Sciatic nerve (tissue), 2 donors: ENCODE data around the gene ABT1. TPM values are rescaled to one million over a fixed set of nuclear protein-coding genes. Genes with fewer than 3 reads are reported as not detected.

Experiments
- ATAC-seq: fragments of 200-7000 bp; cut with Tn5 transposase; one replicate; pipeline ENCODE4 v1.9.1; 2020; ENCODE audit warnings: mild to moderate bottlenecking, moderate library complexity
- DNase-seq: peaks from one replicate; pipeline ENCODE4 v3.0.0-alpha.2; 2020; ENCODE audit warnings: low spot score
- intact Hi-C: fragments of 100-400 bp; cut with DNase I; formaldehyde crosslinking; loops from one replicate; pipeline ENCODE4 v1.14.2; 2022
- total RNA-seq: library from RNA; stranded (reverse); fragmentation: NEBNext Ultra II Directional; extraction: Animal tissue kit (Norgen Biotek cat#: 25700); gene quantifications from one replicate; pipeline ENCODE4 v1.2.1, GENCODE V29; 2021
- donor health status: DM: no; HTN: no; CAD: no.
- donor health status: DM: no; HTN: no; CAD: no.

ABT1 gene
- total RNA-seq, 1 donor from 2014 or later, result 10.3 TPM

DNA sequence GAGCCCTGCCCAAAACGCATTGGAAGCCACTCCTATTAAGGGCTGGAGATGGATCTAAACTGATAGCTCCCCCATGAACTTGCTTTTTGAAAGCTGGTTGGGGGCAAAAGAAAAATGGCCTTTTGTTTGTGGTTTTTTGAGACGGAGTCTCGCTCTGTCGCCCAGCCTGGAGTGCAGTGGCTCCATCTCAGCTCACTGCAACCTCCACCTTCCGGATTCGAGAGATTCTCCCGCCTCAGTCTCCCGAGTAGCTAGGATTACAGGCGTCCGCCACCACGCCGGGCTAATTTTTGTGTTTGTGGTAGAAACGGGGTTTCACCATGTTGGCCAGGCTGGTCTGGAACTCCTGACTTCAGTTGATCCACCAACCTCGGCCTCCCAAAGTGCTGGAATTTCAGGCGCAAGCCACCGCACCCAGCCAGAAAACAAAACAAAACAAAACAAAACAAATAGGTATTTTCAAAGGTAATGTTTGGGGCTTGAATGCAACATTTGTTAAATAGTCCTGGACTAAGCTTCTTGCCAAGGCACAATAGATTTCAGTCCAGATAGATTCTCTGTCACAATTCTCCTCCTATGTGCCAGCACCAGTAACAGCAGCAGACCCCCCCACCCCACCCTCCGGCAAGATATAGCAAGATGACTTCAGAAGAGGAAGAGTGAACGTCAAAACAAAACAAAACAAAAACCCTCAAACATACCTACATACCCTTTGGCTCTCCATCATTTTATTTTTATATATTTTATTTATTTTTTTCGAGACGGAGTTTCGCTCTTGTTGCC lies 26.5 kb upstream of the ABT1 start:
- intact Hi-C loops, result loop anchor here (10.0 kb wide), 1 partner anchor 225 kb away; no protein-coding TSS in a partner anchor
- no peak for DNase-seq
- no peak for ATAC-seq

DNA sequence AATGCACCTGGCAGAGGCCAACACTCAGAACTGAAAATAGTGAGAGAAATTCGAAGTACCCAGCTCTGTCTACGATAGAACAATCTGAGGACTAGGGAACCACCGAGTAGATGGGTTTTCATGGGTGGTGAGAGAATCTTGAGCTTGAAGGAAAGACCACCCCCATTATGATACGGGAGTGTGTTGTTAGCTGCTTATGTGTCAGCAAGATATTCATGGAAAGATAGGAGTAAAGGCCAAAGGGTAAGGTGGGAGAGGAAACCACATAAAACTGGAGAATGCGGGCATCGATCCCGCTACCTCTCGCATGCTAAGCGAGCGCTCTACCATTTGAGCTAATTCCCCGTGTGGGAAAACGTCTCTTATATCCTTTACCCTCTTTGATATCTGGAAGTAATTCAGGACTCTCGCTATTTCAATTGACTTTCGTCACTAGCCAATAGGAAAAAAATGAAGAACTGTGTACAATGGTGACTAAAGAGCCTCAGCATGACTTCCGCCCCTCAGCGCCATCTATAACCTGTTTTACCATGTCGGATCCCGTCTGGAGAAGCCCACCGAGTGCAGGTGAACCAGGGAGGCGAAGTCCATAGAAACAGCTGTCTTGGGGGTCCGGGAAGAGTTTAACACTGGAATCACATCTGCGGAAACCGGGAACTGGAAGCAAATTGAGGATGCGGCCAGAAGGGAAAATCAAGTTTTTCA lies 25.0 kb upstream of the ABT1 start:
- intact Hi-C loops, result loop anchor here (10.0 kb wide), 1 partner anchor 227 kb away; no protein-coding TSS in a partner anchor
- DNase-seq (no peak), ATAC-seq (peak; percentile 72)

DNA sequence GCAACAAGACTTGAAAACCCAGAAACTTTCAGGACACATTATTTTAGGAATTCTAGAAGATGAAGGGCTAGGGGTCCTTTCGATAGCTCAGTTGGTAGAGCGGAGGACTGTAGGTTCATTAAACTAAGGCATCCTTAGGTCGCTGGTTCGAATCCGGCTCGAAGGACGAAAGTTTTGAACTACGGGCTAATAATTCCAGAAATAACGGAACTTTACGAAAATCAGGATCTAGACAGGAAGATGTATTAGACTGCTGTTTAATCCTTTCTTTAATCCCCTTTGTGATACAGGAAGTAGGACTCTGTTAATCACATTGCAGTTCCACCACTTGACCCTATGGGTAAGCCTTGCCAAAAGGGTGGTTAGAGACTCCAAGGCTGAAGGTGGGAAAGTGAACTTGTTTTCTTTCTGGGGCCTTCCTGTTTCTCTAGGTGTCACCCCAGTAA lies 21.2 kb upstream of the ABT1 start:
- intact Hi-C loops, result loop anchor here (10.0 kb wide), 1 partner anchor 231 kb away; no protein-coding TSS in a partner anchor

DNA sequence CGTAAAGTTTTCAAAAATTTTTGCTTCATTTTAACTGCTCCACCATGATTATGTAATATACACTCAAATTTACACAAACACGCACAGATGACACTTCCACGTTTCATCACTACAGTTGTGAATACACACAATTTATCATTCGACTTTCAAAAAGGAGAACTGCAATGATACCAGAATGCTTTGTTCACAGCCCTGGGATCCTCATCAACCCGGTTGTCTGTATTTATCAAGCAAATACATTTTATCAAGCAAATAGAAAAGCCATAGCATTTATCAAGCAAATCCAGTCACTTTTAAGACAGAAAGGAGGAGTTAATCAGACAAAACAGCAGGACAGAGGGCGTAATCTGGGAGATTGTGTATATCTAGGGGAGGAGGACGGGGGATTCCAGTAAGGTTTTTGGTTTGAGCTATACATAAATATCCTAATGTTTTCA lies 20.3 kb upstream of the ABT1 start:
- no peak for ATAC-seq
- intact Hi-C loops, result loop anchor here (10.0 kb wide), 1 partner anchor 232 kb away; no protein-coding TSS in a partner anchor
- DNase-seq, result no peak

More for the DNA sequence above, 21.2 kb upstream of the ABT1 start:
- DNase-seq (no peak), ATAC-seq (no peak)

DNA sequence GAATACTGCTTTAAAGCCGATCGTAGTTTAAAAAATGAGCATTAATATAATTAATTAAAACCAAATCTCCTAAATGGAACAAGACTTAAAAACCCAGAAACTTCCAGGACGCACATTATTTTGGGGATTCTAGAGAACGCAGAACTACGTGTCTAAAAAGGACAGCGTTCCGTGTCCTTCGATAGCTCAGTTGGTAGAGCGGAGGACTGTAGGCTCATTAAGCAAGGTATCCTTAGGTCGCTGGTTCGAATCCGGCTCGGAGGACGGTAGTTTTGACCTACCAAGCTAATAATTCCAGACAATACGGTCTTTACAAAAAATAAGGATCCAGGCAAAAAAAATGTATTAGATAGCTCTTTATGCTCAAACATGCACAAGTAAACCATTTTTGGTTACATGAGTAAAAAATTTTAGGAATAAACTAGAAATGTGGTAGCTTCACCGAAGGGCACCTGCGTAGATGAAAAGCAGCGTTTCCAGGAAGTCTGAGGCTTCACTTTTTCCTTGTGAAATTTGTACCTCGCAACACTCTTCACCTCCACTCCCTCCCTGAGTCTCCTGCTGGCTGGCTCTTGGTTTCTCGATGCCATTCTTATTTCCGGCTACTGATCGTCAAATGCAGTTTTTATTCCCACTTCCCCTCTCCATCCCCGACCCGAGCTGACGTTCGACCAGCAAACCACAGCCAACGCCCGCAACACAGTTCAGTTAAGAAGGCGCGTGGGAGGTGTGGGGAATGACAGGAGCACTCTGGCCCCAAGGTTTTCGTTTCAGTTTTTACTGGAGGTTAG lies 19.6 kb upstream of the ABT1 start:
- intact Hi-C loops, result loop anchor here (10.0 kb wide), 1 partner anchor 232 kb away; no protein-coding TSS in a partner anchor
- ATAC-seq (peak; percentile 75), DNase-seq (no peak)

DNA sequence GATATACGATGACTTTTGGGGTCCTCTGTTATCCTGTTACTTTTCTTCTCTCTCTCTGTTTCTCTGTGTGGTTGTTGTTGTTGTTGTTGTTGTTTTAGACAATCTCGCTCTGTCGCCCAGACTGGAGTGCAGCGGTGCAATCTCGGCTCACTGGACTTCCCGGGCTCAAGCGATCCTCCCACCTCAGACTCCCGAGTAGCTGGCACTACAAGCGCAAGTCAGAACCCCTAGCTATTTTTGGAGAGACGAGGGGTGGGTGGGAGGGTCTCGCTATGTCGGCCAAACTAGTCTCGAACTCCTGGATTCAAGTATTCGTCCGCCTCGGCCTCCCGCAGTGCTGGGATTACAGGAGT lies 19.1 kb upstream of the ABT1 start:
- DNase-seq, result no peak
- intact Hi-C loops, result loop anchor here (10.0 kb wide), 1 partner anchor 233 kb away; no protein-coding TSS in a partner anchor
- ATAC-seq, result no peak

DNA sequence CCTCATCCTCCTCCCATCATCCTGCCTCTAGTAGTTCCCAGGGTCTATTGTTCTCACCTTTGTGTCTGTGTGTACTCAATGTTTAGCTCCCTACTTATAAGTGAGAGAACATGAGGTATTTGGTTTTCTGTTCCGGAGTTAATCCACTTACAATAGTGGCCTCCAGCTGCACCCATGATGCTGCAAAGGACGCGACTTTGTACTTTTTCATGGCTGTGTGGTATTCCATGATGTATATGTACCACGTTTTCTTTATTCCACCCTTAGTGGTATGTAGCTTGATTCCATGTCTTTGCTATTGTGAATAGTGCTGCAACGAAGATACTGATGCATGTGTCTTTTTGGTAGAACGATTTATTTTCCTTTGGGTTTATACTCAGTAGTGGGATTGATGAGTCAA lies 18.5 kb upstream of the ABT1 start:
- no peak for DNase-seq
- ATAC-seq, result no peak
- intact Hi-C loops, result loop anchor here (10.0 kb wide), 1 partner anchor 233 kb away; no protein-coding TSS in a partner anchor

DNA sequence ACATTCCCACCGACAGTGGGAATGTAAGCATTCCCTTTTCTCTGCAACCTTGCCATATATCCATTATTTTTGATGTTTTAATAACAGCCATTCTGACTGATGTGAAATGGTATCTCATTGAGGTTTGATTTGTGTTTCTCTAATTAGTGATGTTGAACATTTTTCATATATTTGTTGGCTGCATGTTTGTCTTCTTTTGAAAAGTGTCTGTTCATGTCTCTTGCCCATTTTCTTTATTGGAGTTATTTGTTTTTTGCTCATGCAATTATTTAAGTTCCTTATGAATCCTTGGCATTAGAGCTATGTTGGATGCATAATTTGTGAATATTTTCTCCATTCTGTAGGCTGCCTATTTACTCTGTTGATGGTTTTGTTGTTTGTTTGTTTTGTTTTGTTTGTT lies 18.0 kb upstream of the ABT1 start:
- ATAC-seq, result no peak
- intact Hi-C loops, result loop anchor here (10.0 kb wide), 1 partner anchor 234 kb away; no protein-coding TSS in a partner anchor
- DNase-seq, result no peak

DNA sequence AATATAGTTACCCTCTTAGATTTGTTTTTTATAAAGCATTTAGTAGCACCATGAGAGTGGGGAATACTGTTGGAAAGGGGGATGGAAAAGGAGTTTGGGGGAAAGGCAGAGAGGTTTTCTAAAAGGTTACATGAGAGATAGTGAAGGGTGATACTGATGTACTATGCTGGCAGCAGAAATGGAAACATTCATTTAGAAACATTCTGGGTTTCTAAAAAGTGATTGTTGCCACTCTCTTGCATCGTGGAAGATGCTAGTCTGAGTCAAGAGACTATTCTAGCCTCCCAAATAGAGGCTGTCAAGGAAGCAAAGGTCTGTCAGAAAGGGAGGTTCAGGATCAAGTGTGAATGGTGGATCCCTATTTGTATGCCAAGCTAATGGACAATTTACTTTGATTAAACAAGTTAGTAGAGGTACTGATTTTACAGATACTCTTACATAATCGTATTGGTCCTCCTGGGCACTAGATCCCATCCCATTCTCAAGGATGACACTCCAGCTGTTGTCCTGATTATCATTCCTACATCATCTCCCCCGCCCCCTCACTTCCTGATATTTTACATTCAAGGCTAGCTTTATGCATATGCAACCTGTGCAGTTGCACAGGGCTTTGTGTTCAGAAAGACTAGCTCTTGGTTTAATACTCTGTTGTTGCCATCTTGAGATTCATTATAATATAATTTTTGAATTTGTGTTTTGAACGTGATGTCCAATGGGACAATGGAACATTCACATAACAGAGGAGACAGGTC lies 15.4 kb upstream of the ABT1 start:
- ATAC-seq (no peak), DNase-seq (no peak)
- intact Hi-C loops, result no loop called here

DNA sequence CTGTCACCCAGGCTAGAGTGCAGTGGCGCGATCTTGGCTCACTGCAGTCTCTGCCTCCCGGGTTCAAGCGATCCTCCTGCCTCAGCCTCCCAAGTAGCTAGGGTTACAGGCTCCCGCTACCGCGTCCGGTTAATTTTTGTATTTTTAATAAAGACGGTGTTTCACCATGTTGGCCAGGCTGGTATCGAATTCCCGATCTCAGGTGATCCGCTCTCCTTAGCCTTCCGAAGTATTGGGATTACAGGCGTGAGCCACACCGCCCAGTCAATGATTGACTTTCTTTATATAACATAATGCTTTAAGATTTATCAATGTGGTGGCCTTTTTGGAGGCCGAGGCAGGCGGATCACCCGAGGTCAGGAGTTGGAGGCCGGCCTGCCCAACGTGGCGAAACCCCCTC lies 7.8 kb upstream of the ABT1 start:
- no peak for ATAC-seq
- DNase-seq, result no peak
- intact Hi-C loops, result no loop called here

DNA sequence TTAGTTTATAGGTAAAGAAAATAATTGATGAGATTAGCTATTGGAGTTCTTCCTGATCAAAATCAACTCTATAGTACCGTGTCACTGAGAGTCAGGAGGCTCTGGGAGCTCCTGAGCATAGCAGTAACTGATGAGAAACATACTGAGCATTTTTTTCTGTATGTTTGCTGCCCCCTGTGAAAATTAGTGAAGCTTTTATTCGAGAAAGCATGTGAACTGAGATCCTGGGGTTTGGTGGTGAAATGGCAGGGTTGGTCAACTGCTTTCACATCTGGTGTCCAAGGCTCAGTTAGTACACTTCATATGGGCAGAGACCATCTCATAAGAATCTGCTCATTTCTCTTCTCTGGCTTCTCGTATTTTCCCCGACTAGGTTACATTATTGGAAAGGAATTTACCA lies 4.1 kb upstream of the ABT1 start:
- no peak for DNase-seq
- ATAC-seq, result no peak
- intact Hi-C loops, result no loop called here

DNA sequence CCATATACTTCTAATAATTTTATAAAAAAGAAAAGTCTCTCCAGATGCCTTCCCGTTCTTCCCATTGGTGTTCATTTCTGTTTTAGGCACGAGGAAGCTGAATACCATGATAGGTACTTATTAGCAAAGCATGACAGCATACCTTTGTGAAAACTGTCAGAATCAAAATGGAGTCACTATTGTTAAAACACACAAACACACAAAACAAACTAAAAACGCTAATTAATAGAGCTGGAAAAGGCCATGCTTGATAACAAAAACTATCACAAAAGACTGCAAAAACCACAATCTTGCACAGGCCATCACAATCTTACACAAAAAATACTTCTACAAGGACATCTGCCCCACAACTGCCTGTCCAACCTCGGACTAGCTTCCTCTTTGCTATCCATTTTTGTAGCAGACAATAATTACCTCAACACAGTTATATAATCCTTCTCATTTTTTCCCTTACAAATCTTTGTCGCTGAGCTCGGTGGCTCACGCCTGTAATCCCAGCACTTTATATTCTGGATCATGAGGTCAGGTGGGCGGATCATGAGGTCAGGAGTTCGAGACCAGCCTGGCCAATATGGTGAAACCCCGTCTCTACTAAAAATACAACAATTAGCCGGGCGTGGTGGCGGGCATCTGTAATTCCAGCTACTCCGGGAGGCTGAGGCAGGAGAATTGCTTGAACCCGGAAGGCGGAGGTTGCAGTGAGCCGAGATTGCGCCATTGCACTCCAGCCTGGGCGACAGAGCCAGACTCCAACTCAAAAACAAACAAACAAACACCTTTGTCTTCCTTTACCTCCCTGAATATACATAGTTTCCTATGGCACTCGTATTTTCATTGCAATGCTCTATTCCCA lies 3.2 kb upstream of the ABT1 start:
- no peak for ATAC-seq
- no peak for DNase-seq
- intact Hi-C loops, result no loop called here

DNA sequence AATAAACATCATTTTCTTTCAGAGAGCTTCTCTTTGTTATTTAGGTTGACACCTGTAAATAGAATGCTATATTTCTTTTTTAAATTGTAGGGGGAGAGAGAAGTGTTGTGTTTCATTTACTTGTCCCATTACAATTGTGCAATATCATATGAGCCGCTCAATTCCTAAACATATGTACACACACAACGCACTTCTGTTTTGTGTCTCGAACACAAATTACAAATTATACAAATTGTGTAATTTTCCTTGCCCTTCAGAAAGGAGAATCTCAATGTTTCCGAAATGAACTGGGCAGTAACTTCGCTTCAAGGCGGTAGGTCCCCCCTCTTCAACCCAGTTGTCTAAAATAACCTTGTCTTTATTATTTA lies 2.6 kb upstream of the ABT1 start:
- intact Hi-C loops, result no loop called here
- ATAC-seq (no peak), DNase-seq (no peak)

DNA sequence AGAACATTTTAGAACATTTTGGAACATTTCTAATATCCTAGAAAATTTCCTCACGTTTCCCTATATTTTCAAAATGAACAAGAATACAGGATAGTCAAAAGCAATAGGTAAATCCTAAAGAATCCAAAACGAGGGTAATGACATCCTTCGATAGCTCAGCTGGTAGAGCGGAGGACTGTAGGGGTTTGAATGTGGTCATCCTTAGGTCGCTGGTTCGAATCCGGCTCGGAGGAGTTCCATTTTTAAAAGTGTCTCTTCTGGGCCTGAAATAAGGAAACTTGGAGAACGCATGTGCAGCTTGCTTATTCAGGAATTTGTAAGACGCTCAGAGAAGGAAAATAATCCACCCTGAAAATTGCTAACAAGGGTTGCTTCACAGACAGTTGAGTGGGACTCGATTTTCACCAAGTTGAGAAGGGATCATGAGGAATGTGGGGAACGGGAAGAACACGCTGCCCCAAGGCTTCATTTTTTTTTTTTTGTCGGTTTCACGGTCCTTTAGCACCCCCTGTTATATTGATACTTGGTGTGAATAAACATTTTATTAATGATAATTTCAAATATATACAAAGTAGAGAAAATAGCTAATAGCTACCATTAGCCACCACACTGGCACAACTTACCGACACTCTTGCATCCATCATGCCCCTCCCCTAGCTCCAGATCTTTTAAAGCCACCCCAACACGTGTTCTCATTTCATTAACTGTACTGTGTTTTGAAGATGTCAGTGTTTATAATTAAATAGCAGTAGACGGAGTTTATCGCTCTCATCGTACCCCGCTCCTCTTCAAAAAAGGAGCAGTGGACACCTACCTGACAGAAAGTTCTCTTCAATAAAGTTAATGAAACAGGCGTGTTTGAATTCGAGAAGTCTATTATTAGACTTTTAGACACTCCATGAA lies 1.8 kb upstream of the ABT1 start:
- DNase-seq, result no peak
- no peak for ATAC-seq
- intact Hi-C loops, result no loop called here

DNA sequence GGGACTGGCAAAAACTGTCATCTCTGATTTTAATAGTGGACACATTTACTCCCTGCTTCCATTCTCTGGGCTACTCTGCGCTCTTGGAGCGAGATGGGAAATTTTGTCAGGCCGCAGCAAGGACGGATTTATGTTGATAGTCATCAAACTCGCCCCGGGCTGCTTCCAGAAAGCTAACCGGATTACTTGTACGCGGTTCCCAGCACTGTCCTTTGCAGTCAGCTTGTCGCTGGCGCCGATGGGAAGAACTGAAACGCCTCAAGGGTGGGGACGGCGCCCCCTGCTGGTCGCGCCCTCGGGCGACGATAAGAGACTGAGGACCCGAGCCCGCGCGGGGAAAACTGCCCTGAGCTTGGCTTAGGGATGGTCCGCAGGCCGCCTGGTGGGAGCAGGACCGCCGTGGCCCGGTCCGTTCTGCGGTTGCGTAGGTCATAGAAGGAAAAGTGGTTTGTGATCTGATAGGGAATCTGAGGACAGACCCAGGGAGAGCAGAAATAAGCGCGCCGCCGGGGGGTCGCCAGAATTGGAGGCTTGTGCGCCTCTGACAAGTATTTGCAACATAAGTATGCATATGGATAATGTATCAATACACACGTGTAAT lies 984 bp upstream of the ABT1 start:
- ATAC-seq, result peak; percentile 94
- DNase-seq, result peak; percentile 95
- intact Hi-C loops, result no loop called here

DNA sequence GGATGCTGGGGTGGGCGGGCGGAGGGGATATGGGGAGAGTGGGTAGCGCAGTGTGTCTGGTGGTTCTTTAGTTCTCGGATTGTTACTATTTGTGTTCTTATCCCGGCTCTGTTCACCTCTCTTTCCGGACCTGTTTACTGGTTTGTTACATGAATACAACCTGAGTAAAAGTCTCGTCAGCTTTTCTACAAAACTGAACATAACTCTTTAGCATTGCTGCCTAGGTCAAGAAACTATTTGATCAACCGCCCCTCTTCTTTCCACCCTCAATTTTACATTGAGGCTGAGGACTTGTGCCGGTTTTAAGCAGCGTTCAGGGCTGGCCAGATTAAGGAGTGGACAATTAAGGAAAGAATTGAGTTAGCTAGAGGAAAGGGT lies 625 bp downstream of the ABT1 start:
- ATAC-seq (no peak), DNase-seq (no peak)
- intact Hi-C loops, result no loop called here

DNA sequence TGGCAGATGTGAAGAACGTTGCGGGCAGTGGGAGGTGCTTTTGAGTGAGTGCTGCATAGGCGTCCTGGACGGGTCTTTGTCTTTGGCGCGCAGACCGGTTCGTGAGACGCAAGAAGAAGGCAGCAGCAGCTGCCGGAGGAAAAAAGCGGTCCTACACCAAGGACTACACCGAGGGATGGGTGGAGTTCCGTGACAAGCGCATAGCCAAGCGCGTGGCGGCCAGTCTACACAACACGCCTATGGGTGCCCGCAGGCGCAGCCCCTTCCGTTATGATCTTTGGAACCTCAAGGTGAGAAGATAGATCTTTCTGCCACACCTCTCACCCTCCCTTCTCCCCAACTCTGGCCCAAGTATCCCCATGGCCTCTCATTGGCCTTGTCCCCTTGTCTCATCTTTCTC lies 1.1 kb downstream of the ABT1 start:
- DNase-seq (no peak), ATAC-seq (no peak)
- intact Hi-C loops, result no loop called here
